ENCODE measurements around the gene GADD45G.

The GADD45G gene

DNA sequence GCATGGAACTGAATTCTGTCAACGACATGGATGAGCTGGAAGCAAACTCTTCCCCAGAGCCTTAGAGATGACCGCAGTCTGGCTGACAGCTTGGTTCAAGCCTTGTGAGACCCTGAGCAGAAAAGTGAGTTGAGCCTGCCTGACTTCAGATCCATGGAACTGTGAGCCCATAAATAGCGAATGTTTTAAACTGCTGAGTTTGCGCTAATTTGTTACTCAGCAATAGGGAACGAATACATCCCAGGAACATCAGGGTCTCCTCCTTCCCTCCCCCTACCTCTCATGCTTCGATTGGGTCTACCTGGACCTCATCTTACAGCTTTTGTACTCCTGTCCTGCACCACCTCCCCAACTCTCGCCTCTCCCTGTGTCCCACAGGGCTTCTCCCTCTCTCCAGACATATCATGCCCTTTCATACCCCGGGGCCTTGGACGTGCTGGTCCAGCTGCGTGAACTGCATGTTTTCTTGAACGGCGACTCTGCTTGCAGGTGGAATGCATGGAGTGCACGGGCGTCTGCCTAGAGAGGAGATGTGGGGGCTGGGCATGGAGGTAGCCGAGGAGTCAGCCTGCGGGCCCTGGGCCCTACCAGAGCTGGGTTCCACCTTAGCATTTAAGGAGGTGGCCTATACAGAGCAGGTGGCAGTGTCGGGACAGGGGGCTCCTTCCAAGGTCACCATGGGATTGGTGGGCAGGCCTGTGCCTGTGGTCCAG lies 7.9 kb downstream of the GADD45G start:
- Mint-ChIP-seq H3K27me3 (peaks cover 6% of the 10 kb centered on the region), H3K4me3 (no peak overlapping the region), H3K9me3 (no peaks in the 10 kb centered on the region), H3K4me1 (peaks cover 8% of the 10 kb centered on the region), H3K36me3 (ENCODE audit: low read depth) (no peaks in the 10 kb centered on the region), H3K27ac (no peak overlapping the region)
- no peak for DNase-seq
- no peak for ATAC-seq

DNA sequence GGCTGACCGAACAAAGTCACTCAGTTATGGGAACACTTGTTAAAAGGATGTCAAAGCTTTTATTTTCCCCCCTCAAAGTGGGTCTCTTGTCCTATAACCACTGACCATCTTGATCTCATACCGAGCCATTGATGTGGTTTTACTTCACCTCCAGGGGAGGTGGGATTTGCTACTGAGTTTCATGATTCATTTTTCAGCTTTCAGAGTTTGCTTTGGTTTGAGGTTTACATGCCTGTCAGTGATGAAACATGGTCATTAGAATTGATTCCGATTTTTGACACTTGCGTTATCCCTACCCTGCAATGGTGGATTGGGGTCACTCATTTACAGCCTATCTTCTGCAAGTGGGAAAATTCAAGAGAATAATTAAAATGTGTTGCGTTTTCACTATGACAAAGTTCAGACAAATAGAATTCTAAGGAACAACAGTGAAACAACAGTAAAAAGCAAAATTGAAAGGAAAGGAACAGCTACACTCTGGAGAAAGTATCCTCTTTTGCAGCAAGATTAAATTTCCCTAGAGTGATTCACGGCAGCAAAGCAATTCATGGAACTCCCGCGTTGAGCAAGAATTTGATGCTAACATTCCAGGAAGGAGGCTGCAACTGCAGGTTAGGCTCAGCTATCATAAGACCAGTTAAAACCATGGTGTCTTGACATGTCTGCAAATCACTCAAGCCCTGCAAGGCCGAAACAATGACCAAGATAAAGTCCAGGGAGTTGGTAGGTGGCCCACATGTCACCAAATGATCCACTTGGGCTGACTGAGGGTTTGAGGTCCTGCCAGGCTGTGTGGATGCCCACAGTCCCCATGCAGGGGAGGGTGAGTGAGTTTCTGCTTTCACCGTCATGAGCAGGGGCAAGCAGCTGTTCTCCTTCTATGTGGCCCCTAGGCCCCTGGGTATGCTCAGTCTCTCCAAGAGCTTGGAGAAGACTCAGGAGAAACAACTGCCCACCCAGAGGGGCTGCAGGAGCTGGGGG lies 9.4 kb downstream of the GADD45G start:
- Mint-ChIP-seq H3K27me3 (peaks cover 6% of the 10 kb centered on the region), H3K27ac (no peak overlapping the region), H3K4me1 (peaks cover 8% of the 10 kb centered on the region), H3K36me3 (ENCODE audit: low read depth) (no peaks in the 10 kb centered on the region), H3K9me3 (no peaks in the 10 kb centered on the region), H3K4me3 (no peak overlapping the region)
- no peak for ATAC-seq
- no peak for DNase-seq

DNA sequence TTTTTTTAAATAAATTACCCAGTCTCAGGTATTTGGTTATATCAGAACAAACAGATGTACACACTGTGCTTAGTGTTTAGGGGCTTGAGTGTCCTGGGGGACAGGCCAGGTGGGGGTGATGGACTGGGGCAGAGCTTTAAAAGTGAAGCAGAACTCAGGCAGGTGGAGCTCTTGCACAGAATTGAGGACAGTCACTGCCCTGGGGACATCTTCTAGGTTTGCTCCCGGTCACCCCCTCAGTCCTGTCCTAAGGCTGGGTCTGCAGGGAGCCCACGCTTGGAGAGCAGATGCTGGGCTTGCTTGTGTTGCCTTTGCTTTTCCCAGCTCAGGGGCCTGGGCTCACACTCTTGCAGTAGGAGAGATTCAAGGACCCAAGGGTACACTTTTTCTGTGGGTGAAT lies 10.8 kb downstream of the GADD45G start:
- Mint-ChIP-seq H3K4me1 (peaks cover 8% of the 10 kb centered on the region), H3K27me3 (peaks cover 6% of the 10 kb centered on the region), H3K27ac (no peak overlapping the region), H3K4me3 (no peak overlapping the region), H3K36me3 (ENCODE audit: low read depth) (no peaks in the 10 kb centered on the region), H3K9me3 (no peaks in the 10 kb centered on the region)
- DNase-seq (no peak), ATAC-seq (no peak)

DNA sequence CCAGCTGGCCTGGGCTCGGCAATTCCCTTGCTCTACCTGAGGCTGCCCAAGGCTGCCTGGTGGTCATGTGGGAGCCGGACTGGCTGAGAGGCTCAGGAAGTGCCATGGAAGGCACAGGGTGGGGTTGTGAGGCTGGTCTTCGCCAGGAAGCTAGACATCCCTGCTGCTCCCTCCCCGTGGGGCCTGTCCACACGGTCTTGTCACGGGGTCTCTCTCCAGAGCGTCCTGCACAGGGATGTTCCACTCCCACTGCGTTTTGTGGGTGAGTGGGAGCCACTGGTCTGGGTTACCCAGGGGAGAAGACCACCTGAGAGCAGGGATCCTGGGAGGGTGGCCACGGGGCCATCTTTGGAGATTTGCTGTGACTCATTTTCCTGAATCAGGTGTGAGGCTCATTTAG lies 11.6 kb downstream of the GADD45G start:
- H3K36me3 Mint-ChIP-seq (ENCODE audit: low read depth) = no peaks in the 10 kb centered on the region
- peaks cover 8% of the 10 kb centered on the region for H3K4me1 Mint-ChIP-seq
- no peak for ATAC-seq
- H3K27ac Mint-ChIP-seq = no peak overlapping the region
- DNase-seq = no peak
- H3K9me3 Mint-ChIP-seq = no peaks in the 10 kb centered on the region
- peaks cover 6% of the 10 kb centered on the region for H3K27me3 Mint-ChIP-seq
- H3K4me3 Mint-ChIP-seq = no peak overlapping the region

DNA sequence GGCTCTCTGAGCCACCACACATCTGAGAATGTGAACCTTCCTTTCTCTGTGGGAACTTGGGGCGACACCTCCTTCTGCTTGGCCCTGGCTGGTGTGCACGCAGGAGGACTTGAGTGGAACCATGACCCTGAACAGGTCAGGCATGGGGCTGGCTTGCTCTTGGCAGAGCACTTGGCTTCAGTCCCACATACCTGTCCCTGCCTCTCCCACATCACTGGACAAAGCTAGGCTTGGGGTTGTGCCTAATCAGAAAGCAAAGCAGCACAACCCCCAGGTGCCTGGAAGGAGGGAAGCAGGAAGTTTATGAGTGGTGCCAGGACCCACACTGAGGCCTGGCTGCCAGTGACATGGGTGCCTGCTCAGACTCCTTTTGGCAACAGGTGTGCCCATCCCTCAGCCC lies 13.2 kb downstream of the GADD45G start:
- ATAC-seq = no peak
- Mint-ChIP-seq H3K27me3 (peaks cover 2% of the 10 kb centered on the region), H3K36me3 (ENCODE audit: low read depth) (no peaks in the 10 kb centered on the region), H3K9me3 (no peaks in the 10 kb centered on the region), H3K27ac (no peak overlapping the region), H3K4me3 (no peak overlapping the region), H3K4me1 (peaks cover 8% of the 10 kb centered on the region)
- no peak for DNase-seq

DNA sequence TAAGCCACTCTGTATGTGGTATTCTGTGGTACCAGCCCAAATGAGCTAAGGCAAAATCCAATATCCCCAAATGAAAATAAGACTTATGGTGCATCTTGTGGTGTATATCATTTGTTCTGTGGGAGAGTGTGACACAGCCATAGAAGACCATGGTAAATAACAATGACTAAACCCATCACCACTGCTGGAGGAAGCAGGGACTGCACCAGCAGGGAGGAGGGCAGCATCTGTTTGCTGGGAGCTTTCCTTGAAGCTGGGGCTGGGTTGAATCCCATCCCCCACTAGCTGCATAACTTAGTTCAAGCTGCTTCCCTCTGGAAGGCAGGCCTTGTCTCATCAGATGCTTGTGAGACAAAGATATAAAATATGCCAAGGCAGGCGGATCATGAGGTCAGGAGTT lies 14.2 kb downstream of the GADD45G start:
- DNase-seq (no peak), ATAC-seq (peak; percentile 48)
- Mint-ChIP-seq H3K27ac (no peak overlapping the region), H3K27me3 (peaks cover 2% of the 10 kb centered on the region), H3K36me3 (ENCODE audit: low read depth) (no peaks in the 10 kb centered on the region), H3K4me1 (peaks cover 2% of the 10 kb centered on the region), H3K4me3 (no peak overlapping the region), H3K9me3 (no peaks in the 10 kb centered on the region)

DNA sequence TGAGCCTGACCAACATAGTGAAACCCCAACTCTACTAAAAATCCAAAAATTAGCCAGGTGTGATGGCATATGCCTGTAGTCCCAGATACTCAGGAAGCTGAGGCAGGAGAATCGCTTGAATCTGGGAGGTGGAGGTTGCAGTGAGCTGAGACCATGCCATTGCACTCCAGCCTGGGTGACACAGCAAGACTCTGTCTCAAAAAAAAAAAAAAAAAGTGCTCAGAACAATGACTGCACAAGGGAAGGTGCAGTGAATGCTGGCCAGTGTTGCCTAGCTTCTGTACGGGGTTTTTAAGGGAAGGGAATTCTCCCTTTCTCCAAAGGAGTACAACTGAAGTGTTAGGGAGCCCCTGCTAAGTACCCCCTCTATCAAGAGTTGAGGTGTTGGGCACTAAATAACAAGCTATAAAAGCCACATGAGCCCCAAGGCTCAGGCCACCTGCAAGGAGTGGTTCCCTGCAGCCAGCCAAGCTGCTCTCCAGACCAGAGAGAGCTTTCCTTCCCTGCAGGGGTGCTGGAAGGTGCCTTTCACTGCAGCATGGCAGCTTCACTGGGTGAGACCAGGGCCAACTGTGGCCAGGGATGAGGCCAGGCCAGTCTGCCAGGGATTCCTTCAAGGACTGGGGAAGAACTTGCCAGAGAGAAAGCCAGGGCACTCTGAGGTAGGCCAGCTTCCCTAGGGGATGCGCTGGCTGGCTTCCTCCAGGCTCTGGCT lies 14.8 kb downstream of the GADD45G start:
- Mint-ChIP-seq H3K4me1 (no peaks in the 10 kb centered on the region), H3K4me3 (no peak overlapping the region), H3K9me3 (no peaks in the 10 kb centered on the region), H3K27me3 (peaks cover 3% of the 10 kb centered on the region), H3K36me3 (ENCODE audit: low read depth) (no peaks in the 10 kb centered on the region), H3K27ac (no peak overlapping the region)
- ATAC-seq = no peak
- DNase-seq = no peak

DNA sequence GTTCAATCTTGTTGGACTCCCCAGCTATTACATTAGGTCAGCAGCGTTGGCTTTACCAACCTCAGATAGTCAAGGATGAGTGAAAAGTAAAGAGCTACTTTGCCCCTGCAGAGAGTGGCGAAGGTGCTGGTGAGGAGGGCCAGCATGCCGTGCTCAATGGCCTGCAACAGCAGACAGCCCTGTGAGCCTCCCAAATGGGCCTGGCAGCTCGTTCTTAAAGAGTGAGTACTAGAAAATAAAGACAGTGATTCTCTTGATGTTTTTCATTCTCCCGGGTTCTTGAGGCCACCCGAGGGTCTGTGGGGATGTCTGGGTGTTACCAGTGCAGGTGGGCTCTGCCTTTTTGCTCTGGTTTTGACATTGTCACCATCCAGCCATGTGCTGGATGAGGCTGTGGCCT lies 16.2 kb downstream of the GADD45G start:
- DNase-seq (no peak), ATAC-seq (no peak)
- Mint-ChIP-seq H3K27me3 (peaks cover 1% of the 10 kb centered on the region), H3K27ac (no peak overlapping the region), H3K4me3 (no peak overlapping the region), H3K36me3 (ENCODE audit: low read depth) (no peaks in the 10 kb centered on the region), H3K9me3 (no peaks in the 10 kb centered on the region), H3K4me1 (no peaks in the 10 kb centered on the region)

DNA sequence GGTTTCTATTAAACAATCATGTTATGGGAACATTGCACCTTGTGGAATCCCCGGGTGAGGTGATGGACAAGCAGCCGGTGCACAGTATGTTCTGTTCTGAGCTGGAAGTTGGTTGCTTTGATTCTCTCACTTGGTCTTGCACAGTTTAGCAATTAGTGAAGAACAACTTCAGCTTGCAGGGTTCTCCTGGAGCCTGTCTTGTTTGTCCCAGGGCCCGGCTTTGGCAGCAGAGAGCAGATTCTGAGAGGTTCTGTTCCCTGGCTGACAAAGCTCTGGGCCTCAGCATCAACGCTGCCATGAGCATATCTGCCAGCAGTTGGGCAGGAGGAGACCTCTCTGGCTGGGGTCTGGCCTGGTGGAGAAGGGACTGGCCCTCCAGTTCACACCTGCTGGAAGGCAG lies 16.9 kb downstream of the GADD45G start:
- ATAC-seq = no peak
- H3K9me3 Mint-ChIP-seq = no peaks in the 10 kb centered on the region

DNA sequence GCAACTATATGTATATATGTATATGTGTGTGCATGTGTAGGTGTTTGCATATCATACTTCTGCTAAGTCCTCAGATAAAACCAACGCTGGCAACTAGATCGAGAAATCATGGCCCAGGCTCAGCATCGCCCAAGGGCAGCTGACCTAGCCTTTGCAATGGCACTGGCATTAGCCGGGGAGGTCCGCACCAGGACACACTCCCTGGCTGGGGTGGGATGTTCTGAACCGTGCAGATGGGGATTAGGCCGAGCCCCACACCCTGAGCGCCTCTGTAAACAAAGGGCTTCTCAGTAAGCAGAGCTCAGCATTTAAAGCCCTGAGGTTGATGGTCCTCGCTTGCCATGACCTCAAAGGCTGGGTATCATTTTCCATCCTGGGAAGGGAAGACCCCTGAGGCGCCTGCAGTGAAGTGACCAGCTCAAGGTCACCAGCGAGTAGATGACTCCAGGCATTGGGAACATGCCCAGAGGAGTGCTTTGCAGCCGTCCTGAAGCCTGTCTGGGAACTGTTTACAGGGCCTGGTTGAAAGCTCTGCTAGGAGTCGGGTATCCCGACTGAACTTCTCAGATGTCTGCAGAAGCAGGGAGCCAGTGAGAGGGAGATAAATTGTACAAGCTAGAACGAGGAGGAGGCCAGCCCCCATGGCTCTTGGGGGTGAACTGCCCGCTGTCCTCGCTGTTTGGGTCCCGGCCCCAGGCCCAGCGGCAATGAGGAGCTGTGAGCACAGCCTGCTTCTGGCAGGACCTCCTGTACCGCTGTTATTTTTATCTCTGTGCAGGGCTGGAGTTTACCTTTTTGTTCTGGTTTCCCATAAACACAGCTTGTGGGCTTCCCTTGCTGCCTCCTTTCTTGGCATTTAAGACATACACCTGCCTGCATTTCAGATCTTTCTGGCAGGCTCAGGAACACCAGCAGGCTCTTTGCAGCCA lies 18.4 kb downstream of the GADD45G start:
- Mint-ChIP-seq H3K27me3 (peaks cover 1% of the 10 kb centered on the region), H3K4me1 (no peaks in the 10 kb centered on the region), H3K9me3 (no peaks in the 10 kb centered on the region), H3K4me3 (no peak overlapping the region), H3K27ac (no peak overlapping the region), H3K36me3 (ENCODE audit: low read depth) (no peaks in the 10 kb centered on the region)
- ATAC-seq = no peak
- no peak for DNase-seq

More for the DNA sequence above, 16.9 kb downstream of the GADD45G start:
- Mint-ChIP-seq H3K27ac (no peak overlapping the region), H3K36me3 (ENCODE audit: low read depth) (no peaks in the 10 kb centered on the region), H3K4me3 (no peak overlapping the region), H3K4me1 (no peaks in the 10 kb centered on the region), H3K27me3 (peaks cover 1% of the 10 kb centered on the region)
- DNase-seq = no peak

DNA sequence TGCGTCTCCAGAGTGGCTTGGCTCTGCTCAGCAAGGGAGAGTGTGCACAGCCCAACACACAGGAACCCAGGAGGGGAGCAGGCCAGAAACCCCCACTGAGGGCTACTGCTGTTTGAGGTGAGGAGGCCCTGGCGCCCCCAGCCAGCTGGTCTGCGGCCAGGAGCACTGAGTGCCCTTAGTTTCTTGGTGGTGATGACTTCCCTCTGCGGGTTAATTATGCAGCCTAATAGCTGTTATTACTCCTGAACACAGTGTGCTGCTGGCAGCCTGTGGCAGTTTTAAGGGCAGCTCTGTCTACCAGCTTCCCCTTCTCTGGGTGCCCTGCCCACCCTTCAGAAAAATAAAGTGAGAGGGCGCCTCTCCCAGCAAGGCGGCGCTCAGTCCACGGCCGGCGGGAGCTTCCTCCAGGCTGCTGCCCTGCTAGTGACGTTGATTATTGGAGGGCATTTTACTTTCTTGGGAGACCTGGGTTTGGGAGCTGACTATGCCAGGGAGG lies 19.2 kb downstream of the GADD45G start:
- no peak for DNase-seq
- Mint-ChIP-seq H3K27me3 (peaks cover 1% of the 10 kb centered on the region), H3K4me1 (no peaks in the 10 kb centered on the region), H3K27ac (no peak overlapping the region), H3K36me3 (ENCODE audit: low read depth) (no peaks in the 10 kb centered on the region), H3K4me3 (no peak overlapping the region), H3K9me3 (no peaks in the 10 kb centered on the region)
- no peak for ATAC-seq

DNA sequence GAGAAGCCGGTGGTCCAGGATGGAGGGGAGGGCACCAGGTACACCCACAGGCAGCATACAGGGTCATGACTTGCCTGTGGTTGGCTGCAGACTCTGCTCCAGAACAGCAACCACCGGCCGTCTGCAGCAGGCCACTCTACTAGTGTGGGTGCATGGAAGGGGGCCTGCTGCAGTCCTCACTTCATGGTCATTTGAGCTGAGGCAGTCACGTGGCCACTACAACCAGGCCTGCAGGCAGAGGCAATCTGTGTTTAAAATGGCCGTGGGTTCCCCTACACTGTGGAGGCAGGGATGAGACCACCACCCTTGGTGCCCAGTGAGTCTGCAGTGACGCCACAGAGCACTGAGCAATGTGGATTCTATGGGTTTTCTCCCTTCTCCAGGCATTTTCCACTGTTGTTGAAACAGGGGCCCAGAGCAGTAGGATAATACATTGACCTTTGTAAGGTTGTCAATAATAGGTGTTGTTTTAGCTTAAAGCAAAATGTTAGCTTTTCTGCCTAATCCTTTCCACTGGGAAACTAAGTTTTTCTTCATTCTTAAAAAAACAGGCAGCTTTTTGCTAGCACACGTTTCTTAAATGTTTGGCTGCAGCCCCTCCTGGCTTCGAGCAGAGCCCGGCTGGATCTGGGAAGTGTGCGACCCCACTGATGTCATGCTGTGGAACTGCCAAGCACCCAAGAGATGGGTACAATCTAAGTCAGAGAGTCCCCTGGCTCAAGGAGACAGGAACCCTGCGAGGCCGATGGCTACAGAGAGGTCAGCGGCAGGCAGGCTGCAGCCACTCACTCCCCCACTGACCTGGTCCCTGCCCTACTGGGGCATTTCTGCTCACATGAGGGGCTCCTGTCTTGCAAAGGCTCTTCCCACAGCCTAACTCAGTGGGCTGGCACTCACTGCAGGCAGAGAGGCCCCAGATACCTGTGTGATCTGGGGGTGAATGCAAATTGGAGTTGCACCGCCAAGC lies 21.2 kb downstream of the GADD45G start:
- H3K4me1 Mint-ChIP-seq = no peaks in the 10 kb centered on the region
- H3K36me3 Mint-ChIP-seq (ENCODE audit: low read depth) = no peaks in the 10 kb centered on the region
- DNase-seq = no peak
- no peak for ATAC-seq
- H3K27me3 Mint-ChIP-seq = peaks cover 3% of the 10 kb centered on the region
- H3K9me3 Mint-ChIP-seq = no peaks in the 10 kb centered on the region
- no peak overlapping the region for H3K27ac Mint-ChIP-seq
- H3K4me3 Mint-ChIP-seq = no peak overlapping the region

DNA sequence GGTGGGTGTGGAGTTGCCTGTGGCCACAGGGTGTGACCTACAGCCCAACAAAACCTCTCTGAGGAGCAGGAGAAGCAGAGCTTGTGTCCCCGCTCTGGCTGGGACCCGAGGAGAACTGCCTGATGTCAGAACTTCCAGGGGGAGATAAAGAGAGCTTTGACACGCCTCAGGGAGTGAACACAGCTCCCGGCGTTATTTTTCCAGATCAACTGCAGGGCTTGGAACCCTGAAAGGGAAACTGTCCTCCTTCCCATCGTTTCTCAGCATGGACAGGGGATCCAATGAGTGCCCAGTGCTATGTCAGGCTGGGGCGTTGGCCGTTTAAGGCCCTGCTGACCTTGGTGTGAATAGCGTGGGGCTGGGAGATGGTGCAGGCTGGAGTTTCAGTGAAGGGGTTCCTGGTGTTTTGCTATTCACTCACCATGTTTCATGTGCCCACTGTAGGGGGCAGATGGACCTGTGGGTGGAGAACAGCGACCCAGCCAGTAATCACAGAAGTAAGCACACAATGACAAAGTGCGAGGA lies 22.0 kb downstream of the GADD45G start:
- Mint-ChIP-seq H3K27me3 (peaks cover 3% of the 10 kb centered on the region), H3K36me3 (ENCODE audit: low read depth) (no peaks in the 10 kb centered on the region), H3K9me3 (no peaks in the 10 kb centered on the region), H3K27ac (peak overlapping the region; percentile 37), H3K4me3 (no peak overlapping the region), H3K4me1 (no peaks in the 10 kb centered on the region)
- DNase-seq (no peak), ATAC-seq (no peak)
